Activated CD8-positive, alpha-beta memory T cell treated with anti-CD3 and anti-CD28 coated beads for 1 hour (primary cell): ENCODE results near the gene COQ9.

Experiments
- DNase-seq, 2 donors: peaks; one replicate each; pipeline ENCODE4 v3.0.0-alpha.2; 2020; ENCODE audit warnings: low read depth in 1 of 2; ENCODE audit errors: extremely low read depth in 1 of 2

Gene COQ9

DNA sequence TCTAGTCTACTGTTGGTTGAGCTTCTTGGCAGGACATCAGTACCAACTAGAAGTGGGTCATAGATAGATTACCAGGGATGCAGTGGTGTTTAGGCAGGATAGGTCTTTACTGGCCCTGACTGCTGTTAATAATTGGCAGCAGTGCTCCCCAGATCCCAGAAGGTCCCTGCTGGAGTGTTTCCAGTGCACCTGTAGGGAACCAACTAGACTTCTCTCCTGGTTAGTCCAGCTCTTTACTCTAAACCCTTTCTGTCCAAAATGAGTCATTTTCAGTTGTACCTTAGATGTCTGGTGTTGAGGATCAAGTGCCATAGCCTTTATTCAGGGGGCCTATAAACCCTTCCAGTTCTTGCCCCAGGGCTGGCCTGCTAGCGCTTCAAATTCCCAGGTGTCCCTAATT is 23.9 kb downstream of the COQ9 start:
- no peak for DNase-seq

GRCh38 chr16:57471852-57472664 is 24.8 kb downstream of the COQ9 start:
- no peak for DNase-seq

DNA sequence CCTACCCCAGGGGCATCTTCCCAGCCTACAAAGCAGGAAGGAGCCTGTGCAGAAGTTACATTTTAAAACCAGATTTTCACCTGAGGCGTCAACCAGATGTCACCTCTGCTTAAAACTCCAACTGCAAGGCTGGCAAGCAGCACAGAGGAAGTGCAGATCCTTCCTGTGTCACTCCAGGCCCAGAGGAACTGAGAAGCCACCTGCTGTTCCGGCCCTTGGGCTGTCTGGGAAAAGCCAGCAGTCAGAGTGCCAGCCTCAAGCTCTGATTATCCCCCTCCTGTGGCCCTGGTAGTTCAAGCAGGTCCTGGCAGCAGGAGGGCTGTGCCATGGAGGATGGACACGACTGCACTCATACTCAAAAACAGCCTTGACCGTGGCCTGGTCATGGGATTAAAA is 25.4 kb downstream of the COQ9 start:
- no peak for DNase-seq

DNA sequence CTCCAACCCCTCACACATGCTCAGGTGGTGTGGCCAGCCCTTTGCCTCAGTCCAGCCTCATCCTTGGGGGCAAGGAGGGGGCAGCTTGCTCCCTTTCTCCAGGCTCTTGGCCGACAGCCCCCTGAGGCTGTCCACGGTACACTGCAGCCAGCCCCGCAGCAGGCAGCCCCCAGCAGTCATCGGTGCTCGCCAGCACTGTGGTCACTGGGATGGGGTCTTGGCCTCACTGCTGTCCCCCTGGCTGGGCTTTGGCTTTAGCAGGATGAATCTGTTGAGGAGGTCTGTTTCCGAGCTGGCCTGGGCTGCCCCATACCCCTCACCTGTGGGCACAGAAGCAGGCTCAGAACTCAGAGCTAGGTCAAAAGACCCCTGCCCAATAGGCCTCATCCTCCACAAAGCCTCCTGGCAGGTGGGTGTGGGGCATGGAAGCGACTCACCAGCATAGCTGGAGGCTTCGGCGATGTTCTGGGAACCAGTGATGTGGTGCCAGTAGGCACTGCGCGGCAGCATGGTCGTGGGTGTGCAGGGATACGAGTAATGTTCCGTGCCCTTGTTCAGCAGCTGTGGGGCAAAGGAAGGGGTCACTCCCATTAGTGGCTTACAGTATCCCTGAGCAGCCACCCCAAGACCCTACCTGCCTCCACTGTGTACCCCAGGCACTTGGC is 26.0 kb downstream of the COQ9 start:
- DNase-seq = no peak

DNA sequence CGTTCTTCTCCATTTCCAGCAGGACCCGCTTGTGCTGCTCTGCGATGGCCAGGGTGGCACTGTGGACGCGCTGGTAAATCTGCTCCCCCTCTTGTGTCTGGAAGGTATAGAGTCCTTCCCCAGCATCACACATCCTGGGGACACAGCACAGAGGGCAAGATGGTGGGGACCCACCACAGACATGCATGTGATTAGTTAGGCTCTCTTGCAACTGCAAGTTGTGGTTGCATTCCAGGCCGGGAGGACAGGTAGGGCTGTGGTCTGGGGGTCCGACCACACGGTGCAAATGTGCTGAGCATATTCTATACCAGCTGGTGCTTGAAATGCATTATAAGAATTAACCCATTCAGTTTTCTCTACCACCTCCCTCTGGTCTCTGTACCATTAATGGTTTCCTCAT is 26.6 kb downstream of the COQ9 start:
- no peak for DNase-seq

DNA sequence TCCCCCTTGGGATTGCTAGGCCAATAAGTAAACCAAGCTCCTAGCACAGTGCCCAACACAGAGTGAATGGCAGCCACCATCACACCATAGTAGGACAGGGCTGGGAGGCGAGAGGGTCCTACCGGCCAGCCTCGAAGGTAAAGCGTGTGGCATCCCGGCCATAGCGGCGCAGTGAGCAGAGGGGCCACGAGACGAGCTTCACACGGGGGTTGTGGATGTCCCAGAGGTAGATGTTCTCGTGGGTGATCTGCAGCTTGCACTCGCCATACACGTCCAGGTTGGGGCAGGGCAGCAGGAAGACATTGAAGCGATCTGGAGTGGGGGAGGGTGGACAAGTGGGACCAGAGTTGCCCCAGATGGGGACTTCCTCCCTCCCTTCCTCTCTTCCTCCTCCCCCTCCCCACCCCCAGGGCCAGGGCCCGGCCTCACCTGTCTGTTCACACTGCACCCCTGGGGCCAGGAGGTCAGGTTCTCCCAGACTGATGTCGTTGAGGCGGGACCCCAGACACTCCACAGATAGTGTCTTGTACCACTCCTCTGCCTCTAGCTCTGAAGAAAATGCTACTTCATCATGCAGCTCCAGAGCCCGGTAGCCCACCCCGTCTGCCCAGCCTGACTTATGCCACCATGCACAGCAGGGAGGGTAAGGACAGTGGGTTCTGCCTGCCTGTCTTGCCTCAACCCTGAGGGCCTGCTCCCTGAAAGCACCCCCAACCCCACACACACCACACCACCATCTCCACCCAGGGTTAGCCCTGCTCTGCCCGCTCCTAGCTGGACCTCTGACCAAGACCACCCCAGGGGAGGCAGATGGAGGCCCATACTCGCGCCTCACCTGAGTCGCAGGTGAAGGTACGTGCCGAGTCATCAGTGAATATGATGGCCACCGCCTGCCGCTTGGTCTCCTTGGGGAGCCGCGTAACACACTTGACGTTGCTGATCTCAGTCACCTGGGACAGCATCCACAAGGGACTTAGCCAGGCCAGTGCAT is 27.7 kb downstream of the COQ9 start:
- no peak for DNase-seq

DNA sequence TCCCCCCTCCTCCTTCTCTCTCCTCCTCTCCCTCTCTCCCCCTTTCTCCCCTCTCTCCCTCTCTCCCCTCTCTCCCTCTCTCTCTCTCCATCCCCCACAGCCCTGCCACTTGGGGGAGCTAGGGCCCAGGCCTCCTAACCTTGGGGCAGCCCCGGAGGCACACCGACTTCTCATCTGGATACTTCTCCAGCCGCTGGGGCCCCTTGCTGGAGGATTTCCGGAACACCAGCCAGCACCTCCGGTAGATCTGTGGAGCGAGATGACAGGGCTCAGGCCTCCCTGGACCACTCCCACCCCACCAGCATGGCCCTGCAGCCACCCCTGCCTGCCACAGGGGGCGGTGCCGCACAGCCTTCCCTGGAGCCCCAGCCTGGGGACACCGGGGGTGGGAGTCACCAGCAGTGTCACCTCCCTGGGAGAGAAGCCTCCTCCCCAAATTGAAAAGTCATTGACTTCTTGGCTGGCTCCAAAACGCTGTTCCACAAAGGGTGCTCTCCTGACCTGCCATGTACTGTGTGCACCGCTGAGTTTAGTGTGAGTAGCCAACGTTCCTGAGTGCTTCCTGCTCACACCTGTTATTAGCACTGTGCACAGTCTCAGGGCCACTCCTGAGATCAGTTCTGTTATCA is 28.5 kb downstream of the COQ9 start:
- peak; percentile 39 to 45 for DNase-seq

- no peak for DNase-seq
Observed at GRCh38 chr16:57476546-57477410, 29.5 kb downstream of the COQ9 start.

GRCh38 chr16:57477531-57478202 is 30.4 kb downstream of the COQ9 start:
- no peak for DNase-seq

DNA sequence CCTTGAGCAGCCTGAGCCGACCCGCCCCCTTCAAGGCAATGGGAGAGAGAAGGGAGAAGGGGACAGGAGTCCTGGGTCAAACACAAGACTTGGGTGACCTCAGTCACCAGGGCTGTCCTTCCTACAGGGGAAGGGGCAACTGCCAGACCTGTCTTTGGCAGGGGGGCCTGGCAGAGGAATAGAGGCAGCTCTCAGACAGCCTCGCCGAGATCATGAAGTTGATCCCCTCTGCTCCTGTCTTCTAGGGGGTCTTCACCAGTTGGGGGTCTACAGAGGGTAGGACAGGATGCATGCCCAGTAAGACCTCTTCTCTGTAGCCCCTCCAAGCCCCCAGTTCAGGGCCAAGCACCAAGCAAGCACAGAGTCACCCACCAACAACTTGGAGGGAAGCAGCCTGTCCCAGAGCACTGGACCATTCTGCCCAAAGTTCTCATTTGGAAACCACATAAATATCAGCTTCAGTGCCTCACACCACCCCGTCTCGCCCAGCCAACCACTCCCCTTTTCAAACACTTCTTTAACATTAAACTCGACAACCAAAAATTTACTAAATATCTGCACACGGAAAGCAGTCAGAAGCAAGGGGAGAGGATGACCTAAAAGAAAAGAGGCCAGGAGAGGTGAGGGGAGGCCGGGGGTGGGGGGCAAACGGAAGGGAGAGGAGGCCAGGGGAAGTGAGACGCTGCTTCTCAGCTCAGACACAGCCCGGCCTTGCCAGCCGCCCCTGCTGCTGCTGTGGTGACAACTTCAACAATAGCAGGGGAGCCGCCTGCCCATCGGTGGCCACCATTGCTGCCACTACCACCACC is 31.3 kb downstream of the COQ9 start:
- no peak for DNase-seq

DNA sequence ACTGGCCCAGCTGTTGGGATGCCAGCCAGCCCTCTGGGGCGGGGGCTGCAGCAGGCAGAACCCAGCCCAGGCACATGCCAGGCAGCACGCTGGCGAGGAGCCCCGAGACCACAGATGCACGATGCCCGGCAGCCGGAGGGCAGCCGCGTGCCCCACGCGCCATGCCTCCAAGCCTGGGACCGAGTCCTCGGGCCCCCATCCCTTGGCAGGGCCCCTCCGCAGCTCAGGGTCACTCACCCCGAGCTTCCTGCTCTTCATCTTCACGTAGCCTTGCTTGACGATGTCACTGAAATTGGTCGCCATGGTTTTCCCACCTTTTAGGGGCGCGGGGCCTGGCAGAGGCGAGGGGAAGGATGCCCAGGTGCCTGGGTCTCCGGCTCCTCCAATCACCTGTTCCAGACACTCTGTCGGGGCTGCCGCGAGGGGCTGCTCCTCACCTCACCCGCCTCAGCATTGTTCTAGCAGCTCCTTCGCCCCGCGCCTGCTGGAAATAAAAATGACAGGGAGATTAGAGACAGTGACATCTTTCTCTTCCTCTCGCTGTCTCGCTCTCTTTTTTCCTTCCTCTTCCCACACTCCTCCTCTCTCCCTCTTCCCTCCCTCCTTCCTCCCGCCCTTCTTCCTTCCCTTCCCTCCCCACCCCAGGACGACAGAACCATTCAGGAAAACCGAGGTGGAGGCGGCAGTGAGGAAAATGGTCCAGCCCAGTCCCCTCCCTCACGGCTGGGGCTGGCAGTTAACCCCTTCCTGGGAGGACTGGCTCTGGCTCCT is 32.1 kb downstream of the COQ9 start:
- no peak for DNase-seq

GRCh38 chr16:57479976-57480753 is 32.9 kb downstream of the COQ9 start:
- no peak for DNase-seq

DNA sequence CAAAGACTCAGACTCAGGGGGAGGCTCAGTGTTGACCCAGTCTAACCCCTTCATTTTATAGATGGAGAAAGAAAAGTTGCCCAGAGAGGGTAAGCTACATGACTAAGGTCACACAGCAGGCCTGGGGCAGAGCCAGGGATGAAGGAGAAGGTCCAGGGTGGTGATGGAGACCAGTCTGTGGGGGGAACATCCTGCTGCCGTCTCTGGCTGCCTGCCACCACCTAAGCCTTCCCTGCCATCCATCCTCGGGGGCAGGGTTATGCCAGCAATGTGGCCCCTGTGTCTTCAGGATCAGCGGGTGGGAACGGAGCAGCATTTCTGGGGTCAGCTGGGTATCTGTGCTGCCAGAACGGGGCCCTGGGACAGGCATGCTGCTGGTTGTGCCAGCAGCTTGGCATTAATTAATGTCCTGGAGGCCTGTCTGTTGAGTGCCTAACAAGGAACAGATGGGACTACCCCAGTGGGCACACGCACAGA is 33.5 kb downstream of the COQ9 start:
- DNase-seq = no peak

DNA sequence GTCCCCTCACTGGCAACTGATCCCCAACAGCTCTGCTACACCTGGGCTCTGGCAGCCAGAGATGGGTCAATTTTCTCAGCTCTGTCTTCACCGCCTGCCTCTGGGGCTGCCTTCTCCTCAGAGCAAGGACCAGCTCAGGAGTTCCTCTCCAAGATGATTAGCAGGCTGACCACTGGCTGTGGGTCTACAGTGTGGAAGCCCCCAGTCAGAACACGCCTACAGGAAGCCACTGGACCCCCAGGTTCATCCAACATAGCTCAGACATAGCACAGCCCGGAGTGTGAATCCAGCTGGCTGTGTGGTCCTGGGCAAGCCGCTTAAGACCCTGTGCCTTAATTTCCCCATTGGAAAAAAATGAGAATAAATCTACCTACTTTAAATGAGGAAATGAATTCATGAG is 34.1 kb downstream of the COQ9 start:
- no peak for DNase-seq

- no peak for DNase-seq
Observed at GRCh38 chr16:57482845-57483545, 35.7 kb downstream of the COQ9 start.
